GM19238 (cell line): ENCODE results near the gene FBXW10.
"Not testable (repeated sequence)": the region's sequence is repeated elsewhere in the genome, so short reads cannot be mapped to it uniquely, and the experiment has no call there.

ENCODE experiments used
- DNase-seq: peaks from one replicate; pipeline ENCODE4 v3.0.0; 2011; ENCODE audit warnings: low spot score; ENCODE audit not compliant: insufficient read length

FBXW10 gene

GRCh38 chr17:18753829-18754409, 10.1 kb downstream of the FBXW10 start:
- not testable (repeated sequence) for DNase-seq

- DNase-seq, result not testable (repeated sequence)
Measured at GRCh38 chr17:18755969-18756368, 12.1 kb downstream of the FBXW10 start.

GRCh38 chr17:18757368-18758044, 13.7 kb downstream of the FBXW10 start:
- not testable (repeated sequence) for DNase-seq

DNA sequence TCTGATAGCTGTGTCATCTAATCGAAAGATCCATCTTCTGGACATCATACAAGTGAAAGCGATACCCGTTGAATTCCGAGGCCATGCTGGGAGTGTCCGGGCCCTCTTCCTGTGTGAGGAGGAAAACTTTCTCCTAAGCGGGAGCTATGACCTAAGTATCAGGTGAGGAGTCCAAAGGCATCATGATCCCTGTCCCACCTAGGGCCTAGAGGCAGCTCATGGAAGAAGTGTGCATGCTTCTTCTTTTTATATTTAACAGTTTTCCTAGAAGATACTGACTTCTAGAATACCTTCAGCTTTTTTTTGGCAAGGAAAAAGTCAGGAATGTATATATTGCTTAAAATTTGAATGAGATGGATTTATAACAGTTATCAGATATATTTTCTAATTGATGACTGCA, 14.5 kb downstream of the FBXW10 start:
- not testable (repeated sequence) for DNase-seq

- DNase-seq, result not testable (repeated sequence)
Measured at GRCh38 chr17:18760221-18760620, 16.4 kb downstream of the FBXW10 start.

DNA sequence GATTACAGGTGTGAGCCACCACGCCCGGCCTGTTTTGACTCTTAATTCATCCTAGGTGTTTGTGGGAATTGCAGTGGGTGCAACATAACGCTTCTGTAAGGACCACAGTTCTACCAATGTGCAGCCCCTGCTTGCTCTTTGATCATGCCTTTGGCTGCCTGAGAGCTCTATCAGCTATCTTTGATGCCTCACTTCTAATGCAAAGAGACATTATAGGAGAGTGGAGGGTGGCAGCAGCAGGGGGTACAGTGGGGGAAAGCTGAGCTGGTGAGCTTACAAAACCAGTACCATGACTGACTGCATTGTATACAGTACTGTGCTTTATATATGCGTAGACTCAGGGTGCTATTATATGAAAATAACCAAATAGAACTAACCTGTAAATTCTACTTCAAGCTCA, 26.7 kb downstream of the FBXW10 start:
- not testable (repeated sequence) for DNase-seq

- DNase-seq, result not testable (repeated sequence)
Measured at GRCh38 chr17:18771066-18771465, 27.2 kb downstream of the FBXW10 start.

DNA sequence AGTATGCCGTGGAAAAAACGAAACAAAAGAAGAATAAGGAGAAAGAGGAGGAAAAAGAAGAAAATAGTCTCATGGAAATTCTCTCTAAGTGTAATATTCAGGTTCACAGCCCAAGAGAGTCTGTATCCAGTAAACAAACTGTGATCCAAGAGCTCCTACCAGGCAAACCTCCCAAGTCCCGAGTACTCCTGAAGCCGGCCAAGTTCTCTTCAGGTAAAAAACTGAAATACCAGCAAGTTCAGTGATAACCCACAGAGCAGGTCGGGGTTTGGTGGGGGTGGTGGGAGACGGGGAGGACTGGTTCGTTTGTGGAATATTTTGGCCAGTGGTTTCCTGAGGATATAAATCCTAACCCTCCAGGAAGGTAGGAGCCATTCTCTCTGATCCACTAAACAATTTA, 28.6 kb downstream of the FBXW10 start:
- DNase-seq, result no peak

DNA sequence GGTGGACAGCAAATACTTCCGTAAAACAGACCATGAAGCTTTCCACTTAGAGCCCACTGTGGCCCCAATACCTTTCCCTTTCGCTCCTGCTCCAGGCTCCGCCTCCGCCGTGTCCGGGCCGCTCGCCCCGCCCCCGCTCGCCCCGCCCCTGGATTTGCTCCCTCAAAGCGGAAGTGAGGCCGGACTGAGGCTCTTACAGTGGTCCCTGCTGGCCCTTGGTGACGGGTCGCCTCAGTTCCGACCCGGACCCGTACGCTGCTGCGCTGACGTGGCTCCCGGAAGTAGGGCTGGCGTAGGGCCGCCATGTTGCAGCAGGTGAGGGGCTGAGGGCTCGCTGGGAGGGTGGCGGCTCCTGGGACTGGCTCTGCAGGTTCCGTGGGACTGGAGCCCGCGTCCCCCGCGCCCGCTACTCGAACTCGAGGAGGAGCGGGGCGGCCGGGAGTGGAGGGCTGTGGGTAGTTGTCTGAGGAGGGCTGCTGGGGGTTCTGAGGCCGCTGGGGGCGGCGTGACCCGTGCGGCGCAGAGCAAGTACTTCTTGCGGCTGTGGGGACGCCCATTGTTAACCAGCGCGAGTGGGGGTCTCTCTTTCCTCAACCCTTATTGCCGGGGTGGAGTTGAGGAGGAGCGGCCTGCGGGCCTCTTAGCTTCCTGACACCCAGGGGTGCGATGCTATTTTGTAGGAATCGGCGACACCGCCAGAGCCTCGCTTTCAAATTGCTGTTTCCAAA, 37.3 kb downstream of the FBXW10 start, which contains the start of gene TVP23B:
TVP23B (plus strand) TSS at position 193 of the 728 bp plus-strand sequence; CDS start at position 304, 111 bp downstream.
- peak; percentile 46 for DNase-seq

- not testable (repeated sequence) for DNase-seq
Measured at GRCh38 chr17:18781805-18782204, 38.0 kb downstream of the FBXW10 start.

DNA sequence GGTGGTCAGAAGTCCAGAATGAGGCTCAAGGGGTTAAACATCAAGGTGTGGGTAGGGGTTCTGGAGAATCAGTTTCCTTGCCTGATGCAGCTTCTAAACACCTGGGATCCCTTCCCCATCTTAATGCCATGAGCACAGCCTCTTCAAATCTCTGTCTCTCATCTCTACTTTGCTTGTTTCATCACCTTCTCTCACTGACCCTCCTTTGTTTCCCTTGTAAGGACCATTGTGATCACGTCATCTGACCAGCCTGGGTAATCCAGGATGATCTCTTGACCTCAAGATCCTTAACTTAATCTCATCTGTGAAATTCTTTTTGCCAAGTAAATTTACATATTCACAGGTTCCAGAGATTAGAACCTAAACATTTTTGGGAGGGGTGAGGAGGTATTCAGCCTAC, 42.1 kb downstream of the FBXW10 start:
- DNase-seq, result not testable (repeated sequence)

- not testable (repeated sequence) for DNase-seq
Measured at GRCh38 chr17:18786890-18787289, 43.0 kb downstream of the FBXW10 start.

DNA sequence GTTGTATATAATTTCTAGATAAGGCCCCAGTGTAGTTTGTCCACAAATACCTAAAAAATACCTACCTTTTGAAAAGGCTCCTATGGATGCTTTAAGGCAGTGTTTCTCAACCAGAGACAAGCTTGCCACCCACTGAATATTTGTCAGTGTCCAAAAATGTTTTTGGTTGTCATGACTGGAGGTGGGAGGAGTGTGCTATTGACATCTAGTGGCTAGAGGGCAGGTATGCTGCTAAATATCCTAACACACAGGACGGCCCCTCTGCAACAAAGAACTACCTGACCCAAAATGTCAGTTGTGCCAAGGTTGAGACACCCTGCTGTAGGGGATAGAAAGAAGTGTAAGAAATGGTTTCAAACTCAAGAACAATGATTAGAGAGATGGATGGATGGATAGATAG, 47.5 kb downstream of the FBXW10 start:
- not testable (repeated sequence) for DNase-seq

GRCh38 chr17:18794841-18795240, 51.0 kb downstream of the FBXW10 start:
- not testable (repeated sequence) for DNase-seq

DNA sequence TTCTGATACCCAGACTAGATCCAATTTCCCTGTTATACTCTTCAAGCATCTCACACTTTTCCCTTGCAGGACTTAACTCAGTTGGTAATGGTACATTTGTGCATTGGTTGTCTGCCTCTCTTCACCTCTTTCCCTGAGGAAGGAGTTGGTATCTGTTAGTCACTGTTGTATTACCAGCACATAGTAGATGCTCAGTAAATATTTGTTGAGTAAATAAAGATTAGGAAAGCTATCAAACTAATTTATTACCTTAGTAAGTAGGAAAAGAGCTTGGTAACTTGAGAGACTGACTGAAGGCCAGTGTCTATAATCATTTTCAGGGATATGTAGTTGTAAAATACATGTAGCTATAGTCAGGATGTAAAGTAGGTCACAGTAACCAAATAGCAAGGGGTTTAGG, 53.0 kb downstream of the FBXW10 start:
- DNase-seq, result not testable (repeated sequence)

DNA sequence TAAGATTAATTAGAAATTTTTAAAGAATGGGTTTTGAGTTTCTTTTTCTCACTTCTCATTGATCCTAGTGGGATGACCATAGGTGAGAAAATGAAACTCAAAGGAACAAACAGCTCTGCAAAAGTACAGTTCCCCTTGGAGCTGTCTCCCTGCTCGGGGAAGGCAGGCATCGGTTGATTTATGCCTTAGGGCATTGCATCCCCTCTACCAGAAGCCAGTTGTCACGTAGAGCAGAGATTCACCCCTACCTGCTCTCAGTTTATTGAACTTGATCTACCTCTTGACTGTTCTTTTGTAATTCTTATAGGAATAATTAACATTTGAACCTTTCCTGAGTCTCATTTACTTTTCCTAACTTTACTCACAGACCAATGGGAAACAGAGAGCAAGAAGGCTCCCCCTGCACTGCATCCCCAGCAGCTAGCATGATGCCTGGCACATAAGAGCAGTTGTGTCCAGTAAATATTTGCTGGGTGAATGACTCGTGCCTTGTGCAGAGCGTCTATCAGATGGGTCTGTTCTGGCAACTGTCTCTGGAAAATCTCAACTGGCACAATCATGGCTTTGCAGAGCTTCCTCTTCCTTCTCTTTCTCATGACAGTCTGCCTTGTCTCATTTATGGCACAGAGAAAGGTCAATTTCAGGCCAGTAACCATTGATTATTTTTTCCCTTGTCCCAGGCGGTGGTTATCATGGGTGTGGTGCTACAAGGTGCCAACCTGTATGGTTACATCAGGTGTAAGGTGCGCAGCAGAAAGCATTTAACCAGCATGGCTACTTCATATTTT, 59.8 kb downstream of the FBXW10 start:
- DNase-seq, result not testable (repeated sequence)

DNA sequence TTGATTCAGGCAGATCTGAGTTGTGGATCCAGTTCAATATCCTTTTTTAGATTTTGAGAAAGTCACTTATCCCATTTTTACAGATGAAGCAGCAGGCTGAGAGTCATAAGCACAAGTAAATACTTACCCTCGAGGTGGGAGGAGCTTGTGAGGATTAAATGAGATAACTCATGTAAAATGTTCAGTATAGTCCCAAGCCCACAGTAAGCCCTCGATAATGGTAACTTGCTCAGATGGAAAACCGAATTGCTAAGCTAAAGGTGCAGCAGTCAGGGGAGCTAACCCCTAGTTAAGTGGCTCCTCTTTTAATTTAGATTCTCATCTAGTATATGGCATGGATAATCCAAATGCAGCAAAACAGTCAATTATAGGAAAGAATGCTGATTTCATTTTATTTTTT, 72.1 kb downstream of the FBXW10 start:
- not testable (repeated sequence) for DNase-seq

DNA sequence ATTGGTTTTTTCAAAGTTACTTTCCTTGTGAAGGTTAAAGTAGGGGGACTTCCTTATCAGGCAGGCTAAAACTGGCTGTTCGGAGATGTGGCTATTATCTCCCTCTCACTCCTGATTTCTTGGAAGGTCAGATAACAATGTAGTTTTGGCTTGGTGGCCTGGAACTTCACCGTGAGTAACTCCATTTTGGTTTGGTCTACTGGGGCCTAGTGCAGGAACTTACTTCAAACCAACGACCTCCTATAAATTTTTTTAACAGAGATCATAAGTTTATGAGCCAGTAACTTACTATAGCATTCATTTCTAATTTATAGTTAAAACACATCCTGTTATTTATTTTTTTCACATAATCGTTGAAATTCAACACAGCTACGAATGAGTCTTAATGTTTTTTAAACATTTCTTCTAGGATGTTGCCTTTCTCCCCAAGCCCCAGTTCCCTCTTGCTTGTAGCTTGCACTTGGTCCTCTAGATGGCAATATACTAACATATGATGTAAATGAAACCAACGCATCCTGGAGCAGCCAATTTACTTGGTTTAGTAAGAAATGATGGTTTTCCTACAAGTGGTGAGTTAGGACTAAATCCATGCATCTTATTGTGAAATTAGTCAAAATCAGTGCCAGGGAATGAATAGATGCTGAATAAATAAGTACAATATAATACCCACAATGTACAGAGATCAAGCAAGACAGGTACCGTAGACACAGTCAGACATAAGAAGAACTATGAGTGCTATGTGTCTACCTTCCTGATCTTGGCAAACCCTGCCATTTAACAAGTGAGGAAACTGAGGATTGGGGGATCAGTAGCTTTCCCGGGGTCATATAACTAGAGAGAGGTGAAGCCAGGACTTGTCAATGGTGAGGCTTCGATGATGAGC, 72.9 kb downstream of the FBXW10 start:
- DNase-seq, result not testable (repeated sequence)

GRCh38 chr17:18821430-18821829, 77.6 kb downstream of the FBXW10 start:
- DNase-seq, result not testable (repeated sequence)

- not testable (repeated sequence) for DNase-seq
Measured at GRCh38 chr17:18827613-18828012, 83.8 kb downstream of the FBXW10 start.
